Stromal cell of bone marrow (primary cell): ENCODE measurements around the gene C11orf91.
"Not testable (repeated sequence)": the region's sequence is repeated elsewhere in the genome, so short reads cannot be mapped to it uniquely, and the experiment has no call there.

Source experiments
- DNase-seq: peaks from one replicate; pipeline ENCODE4 v3.0.0-alpha.2; 2012; ENCODE audit warnings: low read depth

The C11orf91 gene

DNA sequence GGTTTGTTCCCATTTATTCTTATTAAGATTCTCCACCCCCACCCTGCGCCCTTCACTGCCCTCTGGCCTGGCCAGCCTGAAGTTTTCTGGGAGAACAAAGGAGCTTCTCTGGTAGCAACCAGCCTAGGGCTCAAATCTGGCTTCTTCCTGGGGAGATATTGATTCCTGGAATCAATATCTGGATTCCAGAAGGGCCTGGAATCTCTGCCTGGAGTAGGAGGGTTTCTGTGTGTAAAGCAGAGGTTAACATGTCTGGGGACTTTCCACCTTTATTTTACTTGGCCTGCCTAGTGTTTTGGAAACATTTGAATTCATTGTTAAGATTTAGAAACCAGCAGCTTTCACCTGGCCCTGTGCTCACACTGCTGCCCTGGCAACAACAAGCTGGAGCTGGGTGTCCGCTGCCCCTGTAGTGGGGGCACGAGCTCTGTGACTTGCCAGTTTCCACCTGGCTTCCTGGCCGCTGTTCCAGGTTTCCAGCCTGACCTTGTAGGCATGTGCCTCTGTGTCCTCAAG, 5.5 kb downstream of the C11orf91 start:
- DNase-seq = no peak

DNA sequence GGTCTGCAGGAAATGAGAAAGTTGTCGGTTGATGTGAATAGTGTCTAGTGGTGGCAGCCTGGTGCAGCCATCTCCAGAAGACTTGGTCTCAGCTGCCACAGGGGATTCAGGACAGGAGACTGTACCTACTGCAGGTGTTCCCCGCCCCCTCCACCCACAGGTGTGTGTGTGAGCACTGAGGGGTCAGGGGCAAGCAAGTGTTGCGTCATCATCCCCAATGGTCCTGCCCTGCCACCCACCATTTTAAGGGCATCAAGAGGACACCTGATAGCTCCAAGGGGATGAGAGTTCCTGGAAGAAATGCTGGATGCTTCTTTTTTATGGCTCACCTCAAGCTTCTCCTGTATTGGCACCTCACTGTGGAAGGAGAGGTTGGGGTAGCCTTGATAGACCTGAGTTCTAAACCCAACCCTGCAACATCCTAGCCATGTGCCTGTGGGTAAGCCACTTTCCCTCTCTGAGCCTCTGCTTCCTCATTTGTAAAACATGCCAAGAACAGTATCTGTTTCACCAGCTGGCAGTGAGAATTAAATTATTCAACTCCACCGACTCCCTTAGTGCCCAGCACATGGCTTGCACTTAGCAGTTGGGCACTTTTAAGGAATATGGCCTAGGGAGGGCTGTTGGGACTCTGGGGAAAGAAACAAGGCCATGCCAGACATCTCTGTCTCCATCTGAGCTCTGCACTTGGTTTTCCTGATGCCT, 6.1 kb downstream of the C11orf91 start:
- DNase-seq = no peak

DNA sequence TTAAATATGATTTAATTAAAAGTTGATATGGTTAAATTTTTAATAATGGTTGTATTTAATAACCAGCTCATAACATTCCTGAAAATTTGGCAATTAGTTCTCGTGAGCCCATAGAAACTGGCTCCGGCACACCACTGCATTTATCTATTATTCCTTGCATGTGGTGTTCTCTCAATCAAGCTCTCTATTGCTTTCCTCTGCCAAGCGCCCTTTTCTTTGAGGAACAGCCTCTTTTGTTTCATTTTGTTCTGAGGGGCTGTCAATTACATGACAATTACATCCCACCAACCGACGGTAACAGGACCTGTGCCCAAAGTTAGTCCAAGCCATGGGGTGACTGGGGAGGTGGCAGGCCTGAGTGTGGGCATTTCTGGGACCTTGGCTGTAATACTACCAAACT, 8.1 kb downstream of the C11orf91 start:
- no peak for DNase-seq

DNA sequence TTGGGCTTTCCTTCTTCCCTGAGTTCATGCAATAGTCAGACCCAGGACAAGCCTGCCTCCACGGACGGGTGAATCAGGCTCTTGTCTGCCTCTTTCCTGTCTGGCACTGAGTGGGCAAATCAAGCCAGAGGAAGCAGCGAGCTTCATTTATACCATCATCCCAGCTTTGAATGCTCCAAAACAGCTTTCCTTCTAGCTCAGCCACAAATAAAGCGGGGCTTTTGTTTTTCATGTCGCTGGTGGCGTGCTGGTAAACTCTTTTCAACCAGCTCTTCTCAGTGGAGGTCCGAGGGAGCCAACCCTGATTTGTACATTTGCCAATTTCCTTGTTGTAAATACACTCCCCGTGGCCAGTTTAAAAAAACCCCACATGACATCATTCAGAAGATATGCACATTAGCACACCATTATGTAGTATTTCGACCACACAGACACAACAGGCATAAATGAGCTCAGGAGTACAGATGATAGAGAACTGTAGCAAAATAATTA, 8.6 kb downstream of the C11orf91 start:
- DNase-seq = peak; percentile 93

DNA sequence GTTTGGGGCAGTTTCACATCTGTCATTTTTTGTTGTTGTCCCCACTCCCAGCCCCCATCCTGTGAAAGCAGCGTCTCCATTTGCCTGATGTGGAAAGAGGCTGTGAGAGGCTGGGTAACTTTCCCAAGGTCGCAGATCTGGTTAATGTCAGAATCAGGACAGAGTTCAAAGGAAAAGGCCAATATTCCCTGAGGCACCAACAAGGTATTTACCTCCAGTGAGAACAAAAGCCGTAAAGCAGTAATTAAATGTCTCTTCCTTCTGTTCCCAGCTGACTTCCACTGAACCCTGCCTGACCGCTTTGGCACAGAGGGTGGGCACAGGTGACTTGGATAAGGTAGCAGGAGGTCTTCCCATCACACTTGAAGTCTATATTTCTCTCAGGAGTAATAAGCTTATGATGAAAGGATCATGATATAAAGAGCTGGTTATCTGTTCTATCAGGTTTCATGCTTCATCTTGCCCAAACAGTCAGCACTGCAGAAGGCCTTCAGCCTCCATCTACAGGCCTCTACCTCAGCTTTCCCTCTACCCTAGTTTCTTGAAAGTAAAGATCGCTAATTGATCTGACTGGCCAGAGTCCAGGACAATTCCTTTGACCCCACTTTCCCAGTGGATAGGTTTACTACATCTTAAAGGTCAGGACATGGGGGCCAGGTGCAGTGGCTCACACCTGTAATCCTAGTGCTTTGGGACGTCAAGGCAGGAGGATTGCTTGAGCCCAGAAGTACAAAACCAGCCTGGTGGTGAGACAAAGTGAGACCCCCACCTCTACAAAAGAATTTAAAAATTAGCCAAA, 9.4 kb downstream of the C11orf91 start:
- no peak for DNase-seq

DNA sequence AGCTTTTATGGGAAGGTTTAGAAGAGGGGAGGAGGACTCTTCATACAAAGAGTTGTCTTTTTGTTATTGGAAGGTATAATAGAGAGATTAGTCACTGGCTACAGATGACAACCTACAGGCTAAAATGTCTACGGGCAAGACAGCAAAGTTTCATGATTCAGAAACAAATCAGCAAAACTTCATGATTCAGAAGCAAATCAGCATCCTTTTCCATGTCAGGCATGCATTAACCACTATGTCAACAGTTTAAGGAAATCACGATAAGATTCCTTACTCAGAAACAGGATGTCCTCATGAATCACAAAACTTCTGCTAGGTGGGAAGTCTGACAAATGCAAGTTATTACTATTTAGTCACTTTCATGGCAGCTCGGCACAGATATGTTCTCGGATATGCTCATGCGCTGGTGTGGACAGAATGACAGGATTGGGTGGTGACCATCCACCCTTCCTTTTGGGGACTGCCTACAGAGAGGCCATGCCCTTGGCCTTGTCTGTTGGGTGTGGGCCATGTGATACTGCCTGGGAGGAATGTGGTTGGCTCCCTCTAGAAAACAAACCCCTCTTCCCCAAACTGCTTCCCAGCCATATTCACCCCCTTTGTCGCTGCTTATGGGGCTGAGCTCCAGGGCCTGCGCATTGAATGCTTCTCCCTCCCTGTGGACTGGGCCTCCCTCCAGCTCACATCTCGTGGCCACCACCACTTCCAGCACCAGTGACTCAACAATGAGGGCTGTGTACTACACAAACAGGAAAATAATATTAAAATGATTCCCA, 10.1 kb downstream of the C11orf91 start:
- peak; percentile 97 for DNase-seq

DNA sequence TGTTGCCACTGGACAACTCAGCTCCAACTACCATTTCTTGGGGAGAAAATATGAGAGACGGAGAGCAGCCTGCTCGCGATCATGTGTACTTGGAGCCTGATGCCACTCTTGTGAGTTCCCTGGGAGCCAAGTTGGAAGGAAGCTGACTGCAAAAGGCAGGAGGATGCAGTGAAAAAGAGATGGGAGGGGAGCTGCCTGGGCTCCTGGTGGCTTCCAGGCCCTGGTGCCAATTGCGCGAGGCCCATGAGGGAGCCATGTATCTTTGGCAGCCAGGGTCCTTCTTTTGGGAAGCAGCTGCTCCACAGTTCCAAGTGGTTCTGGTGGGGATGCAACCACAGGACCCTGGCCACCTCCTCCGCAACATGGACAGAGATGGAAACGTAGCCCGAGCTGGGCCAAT, 11.1 kb downstream of the C11orf91 start:
- DNase-seq = no peak

- no peak for DNase-seq
Measured at GRCh38 chr11:33689085-33689484, 11.5 kb downstream of the C11orf91 start.

DNA sequence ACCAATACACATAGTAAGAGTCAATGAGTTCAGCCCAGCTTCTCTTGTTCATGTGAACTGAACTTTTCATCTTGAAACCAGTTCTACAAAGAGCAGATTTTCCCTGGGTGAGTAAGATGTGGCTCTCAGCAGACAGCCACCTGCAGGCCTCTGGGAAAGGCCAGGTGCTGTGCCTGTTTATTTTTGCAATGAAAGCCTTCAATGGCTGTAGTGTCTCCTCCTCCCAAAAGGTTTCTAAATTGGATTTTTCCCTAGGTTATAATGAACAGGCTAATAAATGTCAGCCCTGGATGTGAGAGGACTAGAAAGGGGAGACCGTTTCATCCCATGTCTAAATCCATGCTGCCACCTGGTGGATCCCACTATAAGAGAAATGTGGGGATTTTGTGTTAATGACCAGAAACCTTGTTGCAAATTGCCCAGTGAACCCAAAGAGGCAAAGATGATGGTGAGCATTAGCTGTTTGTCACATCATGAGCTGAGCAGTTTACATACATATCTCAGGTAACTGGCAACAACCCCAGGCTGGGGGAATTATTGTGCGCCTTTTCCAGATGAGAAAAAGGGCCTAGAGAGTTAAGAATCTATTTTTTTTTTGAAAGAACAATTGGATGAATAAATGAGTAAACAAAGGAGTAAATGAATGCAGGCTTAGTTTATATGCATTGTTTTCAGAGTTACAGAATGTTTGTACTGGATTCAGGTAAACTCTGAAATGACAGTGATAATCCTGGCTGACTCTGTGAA, 12.7 kb downstream of the C11orf91 start:
- DNase-seq = peak; percentile 65

DNA sequence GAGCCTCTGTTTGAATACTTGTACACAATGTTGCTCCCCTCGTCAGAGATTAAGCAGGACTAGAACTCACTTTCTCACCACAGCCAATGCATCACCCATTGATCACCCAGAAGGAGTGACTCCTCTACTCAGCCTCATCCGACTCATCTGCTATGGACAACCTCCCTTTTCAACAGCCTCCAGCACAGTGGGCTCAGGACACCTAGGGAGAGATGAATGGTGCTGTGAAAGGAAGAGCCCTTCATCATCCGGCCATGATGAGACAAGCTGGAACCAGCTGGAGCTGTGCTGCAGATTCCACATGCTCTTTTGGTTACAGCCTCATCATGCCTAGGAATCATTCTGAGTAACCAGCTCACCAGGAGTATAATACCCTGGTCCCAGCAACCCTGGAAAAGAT, 15.5 kb downstream of the C11orf91 start:
- no peak for DNase-seq

DNA sequence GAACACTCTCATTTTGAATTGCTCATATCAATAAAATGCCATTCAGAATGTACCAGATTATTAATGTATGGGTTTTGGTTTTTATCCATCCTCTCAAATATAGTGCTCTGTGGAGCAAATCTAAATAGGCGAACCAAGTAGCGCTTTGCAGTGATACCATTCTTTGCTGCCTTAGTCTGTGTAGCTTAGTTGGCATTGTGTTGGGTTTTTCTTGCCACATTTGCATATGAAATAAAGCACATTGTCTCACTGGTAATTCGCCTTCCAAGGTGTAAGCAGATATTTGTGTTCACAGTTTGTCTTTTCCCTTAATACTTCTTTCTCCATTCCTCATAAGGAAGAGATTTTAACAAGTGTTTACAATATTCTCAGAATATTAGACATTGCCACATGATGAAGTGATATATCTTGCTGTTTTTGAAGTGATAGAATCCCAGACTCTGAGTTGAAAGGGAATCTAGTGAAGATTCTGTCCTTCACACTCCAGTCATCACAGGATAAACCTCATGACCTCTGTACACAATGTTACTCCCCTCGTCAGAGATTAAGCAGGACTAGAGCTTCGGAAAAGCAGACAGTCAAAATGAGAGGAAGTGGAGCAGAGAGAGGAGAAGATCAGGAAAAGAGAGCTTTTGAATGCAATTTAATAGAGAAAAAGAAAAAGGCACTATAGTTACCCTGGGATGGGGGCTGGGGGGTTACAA, 16.5 kb downstream of the C11orf91 start:
- DNase-seq = no peak

- DNase-seq = no peak
Measured at GRCh38 chr11:33682446-33682845, 18.2 kb downstream of the C11orf91 start.

- DNase-seq = no peak
Measured at GRCh38 chr11:33682019-33682418, 18.6 kb downstream of the C11orf91 start.

GRCh38 chr11:33678616-33679015, 22.0 kb downstream of the C11orf91 start:
- DNase-seq = not testable (repeated sequence)

- DNase-seq = no peak
Measured at GRCh38 chr11:33674035-33674814, 26.4 kb downstream of the C11orf91 start.

- no peak for DNase-seq
Measured at GRCh38 chr11:33672273-33672672, 28.4 kb downstream of the C11orf91 start.

DNA sequence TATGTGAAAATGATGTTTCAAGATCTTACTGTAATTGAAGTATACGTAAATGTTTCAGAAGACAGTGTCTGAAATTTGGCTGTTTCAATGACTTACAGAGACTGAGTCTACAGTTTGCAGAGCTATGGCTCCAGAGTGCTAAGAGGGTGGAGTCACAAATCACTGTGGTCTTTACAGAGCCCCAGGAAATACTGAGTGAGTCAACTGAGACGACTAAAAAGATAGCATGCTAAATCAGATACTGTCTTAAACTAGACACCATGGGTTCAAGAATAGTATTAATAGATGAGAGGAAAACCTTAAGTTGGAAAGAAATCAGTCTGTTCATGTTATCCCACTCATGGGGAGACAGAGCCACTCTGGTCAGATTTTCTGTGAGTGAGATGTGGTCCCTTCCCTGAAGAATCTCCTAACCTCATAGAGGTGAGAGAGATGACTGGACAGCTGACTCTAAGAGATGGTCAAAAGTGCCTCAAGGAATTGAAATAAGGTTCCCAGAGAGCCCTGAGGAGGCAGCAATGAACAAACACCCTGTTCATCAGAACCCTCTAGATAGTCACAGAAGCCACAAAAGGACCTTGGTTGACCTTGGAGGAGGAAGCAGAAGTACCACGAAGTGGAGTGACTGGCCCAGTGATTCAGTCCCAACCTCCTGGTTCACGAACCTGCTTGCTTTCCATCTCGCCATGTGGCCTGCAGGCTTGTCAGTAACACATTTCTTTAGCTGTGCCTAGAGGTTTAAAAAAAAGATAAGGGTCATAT, 30.2 kb downstream of the C11orf91 start:
- no peak for DNase-seq

DNA sequence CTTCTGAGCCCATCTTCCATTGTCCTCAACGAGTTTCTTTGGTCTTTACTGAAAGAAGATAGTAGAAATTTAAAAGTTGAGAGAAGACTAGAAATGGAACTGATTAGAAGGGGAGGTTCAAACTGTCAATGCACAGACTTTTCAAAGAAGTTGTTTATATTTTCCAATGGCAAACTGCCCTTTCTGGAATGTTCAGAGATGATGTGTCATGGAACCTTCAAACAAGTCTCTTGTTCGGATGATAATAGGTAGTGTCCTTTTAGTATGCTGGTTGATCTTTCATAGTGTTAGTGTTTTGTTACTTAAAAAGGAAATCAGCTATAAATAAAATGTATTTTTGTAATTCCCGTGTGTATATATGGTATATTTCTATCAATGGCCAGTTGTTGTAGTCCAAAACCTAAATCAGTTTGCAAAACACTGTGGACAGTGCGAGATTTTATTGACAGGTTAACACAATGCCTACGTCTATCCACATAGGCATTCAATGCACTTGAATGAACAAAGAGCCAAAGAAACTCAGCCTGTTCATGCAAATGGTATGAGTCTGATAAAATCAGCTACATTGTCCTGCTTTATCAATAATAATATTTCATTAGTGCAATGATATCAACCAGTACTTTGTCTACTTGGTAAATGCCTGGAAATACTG, 30.9 kb downstream of the C11orf91 start:
- DNase-seq = no peak
